A204.1 (cell line): ENCODE measurements around the gene USP24.
"Not testable (repeated sequence)": the region's sequence is repeated elsewhere in the genome, so short reads cannot be mapped to it uniquely, and the experiment has no call there.

Experiments
- FAIRE-seq: peaks from 2 replicates; lab custom pipeline; 2012; peaks lifted over from hg19 to GRCh38; lab: Jason Lieb, UNC

The USP24 gene

DNA sequence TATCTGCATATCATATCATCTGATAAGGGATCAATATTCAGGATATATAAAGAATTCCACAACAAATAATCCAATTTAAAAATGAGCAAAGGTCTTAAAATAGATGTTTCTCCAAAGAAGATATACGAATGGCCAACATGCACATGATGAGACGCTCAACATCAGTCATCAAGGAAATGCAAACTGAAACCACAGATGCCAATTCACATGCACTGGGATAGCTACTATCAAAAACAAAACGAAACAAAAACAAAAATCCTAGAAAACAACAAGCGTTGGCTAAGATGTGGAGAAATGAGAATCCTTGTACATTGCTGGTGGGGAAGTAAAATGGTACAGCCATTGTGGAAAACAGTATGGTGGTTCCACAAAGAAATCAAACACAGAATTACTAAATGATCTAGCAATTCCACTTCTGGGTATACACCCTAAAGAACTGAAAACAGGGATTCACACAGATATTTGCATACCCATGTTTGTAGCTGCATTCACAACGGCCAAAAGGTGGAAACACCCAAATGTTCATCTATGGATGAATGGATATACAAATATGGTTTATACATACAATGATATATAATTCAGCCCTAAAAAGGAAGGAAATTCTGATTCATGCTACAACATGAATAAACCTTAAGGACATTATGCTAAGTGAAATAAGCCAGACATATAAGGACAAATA, 96.4 kb downstream of the USP24 start:
- FAIRE-seq, result no peak

DNA sequence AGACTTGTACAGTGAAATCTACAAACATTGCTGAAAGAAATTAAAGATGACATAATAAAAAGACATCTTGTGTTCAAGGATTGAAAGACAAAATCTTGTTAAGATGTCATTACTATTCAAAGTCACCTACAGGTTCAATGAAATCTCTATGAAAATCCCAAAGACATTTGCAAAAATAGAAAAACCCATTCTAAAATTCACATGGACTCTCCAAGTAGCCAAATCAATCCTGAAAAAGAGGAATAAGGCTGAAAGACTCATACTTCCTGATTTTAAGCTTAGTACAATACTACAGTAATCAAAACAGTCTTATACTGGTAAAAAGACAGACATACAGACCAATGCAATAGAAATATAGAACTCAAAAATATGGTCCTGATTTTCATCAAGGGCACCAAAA, 97.2 kb downstream of the USP24 start:
- peak; percentile 9 for FAIRE-seq

GRCh38 chr1:55109005-55109404, 106.2 kb downstream of the USP24 start:
- FAIRE-seq, result not testable (repeated sequence)

- FAIRE-seq, result no peak
These were observed 108.1 kb downstream of the USP24 start for GRCh38 chr1:55107101-55107500.

DNA sequence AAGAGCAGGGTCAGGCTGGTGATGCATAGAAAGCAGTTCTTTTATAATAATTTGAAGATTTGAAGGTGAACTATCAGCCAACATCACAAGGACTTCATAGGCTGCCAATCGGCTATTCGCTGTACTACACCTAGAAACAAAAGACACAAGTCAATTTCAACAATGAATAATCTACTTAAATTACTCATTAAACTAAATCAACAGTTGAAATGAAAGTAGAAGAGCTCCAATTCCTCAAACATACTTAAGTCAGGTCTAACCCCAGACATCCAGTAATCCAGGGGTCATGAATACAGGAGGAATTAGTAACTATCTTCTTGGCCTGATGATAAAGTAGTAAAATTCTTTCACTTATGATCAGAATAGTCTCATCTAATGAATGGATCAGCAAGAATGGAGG, 111.3 kb downstream of the USP24 start:
- no peak for FAIRE-seq

DNA sequence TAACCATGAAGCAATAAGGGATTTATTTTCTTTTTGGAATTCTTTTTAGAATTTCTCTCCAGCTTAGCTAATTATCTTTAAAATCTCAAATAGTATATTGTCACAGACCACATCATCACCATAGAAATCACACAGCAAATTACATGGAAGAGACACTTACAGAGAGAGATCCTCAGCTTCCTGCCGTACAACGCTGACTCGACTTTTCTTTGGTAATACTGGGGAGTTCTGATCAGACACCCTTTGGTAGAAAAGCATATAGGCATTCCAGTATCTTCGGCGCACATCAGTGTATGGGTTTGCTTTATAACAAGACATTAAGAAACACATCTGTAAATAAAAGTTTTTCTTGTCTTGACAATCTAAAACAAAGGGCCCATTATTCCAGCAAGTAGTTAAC, 120.1 kb downstream of the USP24 start:
- FAIRE-seq, result no peak

- no peak for FAIRE-seq
These were observed 122.7 kb downstream of the USP24 start for GRCh38 chr1:55092475-55092874.

- no peak for FAIRE-seq
These were observed 125.5 kb downstream of the USP24 start for GRCh38 chr1:55089683-55090082.

DNA sequence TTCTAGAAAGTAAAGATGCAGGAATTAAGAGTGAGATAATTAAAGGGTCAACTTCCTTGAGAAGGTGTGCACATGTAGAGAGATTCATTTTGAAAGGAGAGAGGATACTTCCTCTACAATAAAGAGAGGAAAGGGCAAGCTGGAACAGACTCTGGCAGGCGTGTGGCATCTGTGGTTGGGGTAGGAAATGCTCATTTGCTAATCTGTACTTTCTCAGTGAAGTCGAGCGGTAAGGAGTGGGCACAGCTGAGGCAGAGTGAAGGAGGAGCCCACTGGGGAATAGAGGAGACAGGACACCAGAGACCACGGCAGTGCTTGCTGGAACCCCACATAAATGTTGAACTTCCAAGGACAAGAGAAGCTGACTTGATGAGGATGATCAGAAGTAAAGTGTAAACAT, 126.8 kb downstream of the USP24 start:
- no peak for FAIRE-seq

DNA sequence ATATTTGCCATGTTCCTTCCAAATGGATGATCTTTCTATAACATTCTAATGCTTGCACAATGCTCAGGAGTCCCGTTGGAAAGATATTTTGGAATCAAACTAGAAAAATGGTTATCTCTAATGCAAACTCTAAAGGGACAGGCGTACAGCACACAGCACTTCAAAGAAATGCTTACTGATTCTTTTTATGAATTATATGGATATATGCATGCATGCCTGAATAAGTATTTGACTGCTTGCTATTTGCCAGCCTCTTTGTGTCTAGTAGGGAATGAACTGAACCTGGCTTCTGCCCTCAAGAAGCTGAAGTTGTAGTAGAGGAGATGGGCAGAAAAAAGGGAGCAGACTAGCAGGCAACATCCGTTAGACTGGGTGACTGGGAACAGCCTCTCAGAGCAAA, 127.7 kb downstream of the USP24 start:
- no peak for FAIRE-seq

- FAIRE-seq, result no peak
These were observed 130.9 kb downstream of the USP24 start for GRCh38 chr1:55084257-55084656.

GRCh38 chr1:55081905-55082296, 133.3 kb downstream of the USP24 start:
- FAIRE-seq, result no peak

- no peak for FAIRE-seq
These were observed 133.8 kb downstream of the USP24 start for GRCh38 chr1:55081188-55081904.

DNA sequence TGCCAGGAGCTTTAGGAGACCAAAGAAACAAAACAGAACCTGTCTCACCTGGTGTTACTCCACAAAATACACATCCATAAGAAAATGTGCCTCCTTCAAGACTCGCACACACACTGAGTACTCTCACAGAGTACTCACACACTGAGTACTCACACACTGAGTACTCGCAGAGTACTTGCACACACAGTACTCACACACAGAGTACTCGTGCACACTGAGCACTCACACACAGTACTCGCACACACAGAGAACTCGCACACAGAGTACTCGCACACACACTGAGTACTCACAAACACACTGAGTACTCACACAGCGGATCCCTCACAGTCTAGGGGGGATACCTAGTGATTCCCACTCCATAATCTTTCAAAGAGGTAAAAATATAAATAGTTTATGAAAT, 135.5 kb downstream of the USP24 start:
- no peak for FAIRE-seq

DNA sequence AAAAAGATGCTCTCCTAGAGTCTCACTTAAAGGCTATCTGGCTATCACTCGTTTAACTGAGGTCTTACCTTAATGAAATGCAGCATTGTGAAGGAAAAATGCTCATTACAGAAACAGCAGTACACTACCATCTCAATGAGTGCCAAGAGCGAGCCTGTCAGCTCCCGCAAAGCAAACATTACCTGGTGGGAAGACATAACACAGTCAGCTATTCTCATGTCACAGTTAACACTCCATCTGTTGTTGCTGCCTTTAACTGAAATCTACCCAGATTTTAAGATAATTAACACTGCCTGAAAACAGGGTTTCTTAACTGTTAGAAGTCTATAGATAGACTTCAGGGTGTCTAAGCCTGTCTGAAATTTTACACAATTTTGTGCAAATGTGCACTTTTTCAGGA, 136.7 kb downstream of the USP24 start:
- no peak for FAIRE-seq

DNA sequence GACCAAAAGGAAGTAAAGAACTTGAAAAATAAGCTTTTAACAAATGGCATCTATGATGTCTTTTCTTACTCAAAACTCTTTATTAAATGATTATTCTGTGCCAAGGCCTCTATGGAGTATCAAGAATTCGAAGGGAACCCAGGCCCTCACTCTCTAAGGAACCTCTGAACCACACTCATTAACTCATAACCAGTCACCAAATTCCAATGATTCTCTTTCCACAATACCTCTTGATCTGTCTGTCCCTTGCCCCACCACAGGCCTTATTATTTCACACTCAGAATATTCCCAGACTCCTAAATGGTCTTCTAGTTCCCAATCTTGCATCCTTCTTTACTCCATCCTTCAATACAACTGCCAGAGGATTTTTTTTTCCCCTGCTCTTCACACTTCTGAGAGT, 138.8 kb downstream of the USP24 start:
- no peak for FAIRE-seq

DNA sequence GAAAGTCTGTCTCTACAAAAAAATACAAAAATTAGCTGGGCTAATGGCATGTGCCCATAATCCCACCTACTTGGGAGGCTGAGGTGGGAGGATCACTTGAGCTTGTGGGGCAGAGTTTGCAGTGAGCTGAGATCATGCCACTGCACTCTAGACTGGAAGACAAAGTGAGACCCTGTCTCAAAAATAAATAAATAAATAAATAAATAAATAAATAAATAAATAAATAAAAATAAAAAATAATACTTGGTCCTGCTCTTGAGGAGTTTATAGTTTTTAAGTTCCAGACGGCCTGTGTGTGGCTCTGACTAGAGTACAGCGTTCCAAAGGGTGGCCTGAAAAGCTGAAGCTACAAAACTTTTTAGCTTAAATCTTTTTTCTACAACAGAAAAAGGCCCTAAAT, 140.7 kb downstream of the USP24 start:
- no peak for FAIRE-seq

GRCh38 chr1:55073187-55073916, 141.8 kb downstream of the USP24 start:
- no peak for FAIRE-seq

- no peak for FAIRE-seq
These were observed 143.7 kb downstream of the USP24 start for GRCh38 chr1:55071477-55071876.

DNA sequence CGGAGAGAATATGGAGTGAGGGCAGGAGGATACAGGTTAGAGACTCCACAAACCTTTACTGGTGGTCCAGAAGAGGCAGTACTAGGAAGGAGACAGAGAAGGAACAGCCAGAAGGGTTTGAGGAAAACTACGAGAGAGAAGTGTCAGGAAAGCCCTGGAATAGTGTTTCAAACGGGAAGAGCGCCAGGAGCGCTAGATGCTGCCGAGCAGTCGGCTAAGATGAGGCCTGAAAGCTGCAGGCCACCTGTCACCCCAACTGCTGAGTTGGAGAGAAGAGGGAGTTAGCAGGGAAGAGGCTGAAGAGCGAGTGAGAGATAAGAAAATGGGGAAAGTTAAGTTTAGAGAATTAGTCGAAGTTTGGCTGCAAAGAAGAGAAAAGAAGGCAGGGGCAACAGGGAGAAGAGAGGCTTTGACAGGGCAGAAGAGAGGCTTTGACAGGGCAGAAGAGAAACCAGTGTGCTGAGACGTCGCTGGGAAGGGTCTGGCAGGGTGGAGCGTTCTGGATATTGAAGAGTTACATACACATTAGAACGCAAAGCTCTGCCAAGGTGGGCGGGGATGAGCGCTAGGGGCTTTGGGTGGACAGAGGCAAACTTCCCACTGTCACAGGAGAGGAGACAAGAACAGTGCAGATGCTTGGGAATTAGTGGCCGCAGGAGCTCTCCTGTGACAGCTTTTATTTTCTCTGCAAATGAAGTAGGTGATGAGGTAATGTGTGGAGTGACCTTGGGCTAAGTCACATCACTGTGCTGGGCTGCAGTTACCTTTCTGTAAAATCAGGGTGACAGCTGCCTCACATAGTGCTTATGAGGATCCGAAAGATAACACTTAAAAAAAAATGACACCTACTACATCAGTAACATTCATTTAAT, 144.6 kb downstream of the USP24 start:
- no peak for FAIRE-seq

DNA sequence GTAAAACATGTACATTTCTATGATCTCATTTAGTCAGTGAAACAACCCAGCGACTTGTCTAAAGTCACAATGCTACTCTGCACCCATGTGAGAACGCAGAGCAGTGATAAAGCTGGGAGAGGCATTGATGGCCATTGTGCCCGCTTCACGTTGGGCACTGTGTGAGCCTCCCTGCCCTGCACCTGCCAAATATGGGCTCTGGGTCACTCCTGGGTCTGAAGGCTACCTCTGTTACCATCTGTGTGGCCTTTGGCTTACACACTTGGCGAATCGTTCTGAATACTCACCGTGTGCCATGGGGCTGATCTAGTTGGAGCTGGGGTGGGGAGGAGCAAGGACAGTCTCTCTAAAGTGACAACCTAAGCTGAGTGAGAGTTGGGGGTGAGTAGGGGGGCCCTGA, 145.9 kb downstream of the USP24 start:
- FAIRE-seq, result no peak

GRCh38 chr1:55068638-55069037, 146.5 kb downstream of the USP24 start:
- no peak for FAIRE-seq

- FAIRE-seq, result no peak
These were observed 147.2 kb downstream of the USP24 start for GRCh38 chr1:55067914-55068313.
